GM18861 (cell line): ENCODE results near the gene RTBDN.
"Not testable (repeated sequence)": the region's sequence is repeated elsewhere in the genome, so short reads cannot be mapped to it uniquely, and the experiment has no call there.

Experiments used
- ATAC-seq: cut with Tn5 transposase; IDR thresholded peaks from one replicate; pipeline ENCODE4 v1.9.1; 2021; ENCODE audit not compliant: unreplicated experiment

The RTBDN gene

GRCh38 chr19:12825254-12826131 lies 8.9 kb downstream of the RTBDN start:
- no peak for ATAC-seq

GRCh38 chr19:12821761-12822160 lies 12.6 kb downstream of the RTBDN start:
- ATAC-seq, result no peak

GRCh38 chr19:12817810-12818209 lies 16.6 kb downstream of the RTBDN start:
- not testable (repeated sequence) for ATAC-seq

GRCh38 chr19:12817188-12817587 lies 17.2 kb downstream of the RTBDN start:
- not testable (repeated sequence) for ATAC-seq

GRCh38 chr19:12815088-12815487 lies 19.3 kb downstream of the RTBDN start:
- ATAC-seq, result no peak

- ATAC-seq, result peak; percentile 60
These were observed 27.9 kb downstream of the RTBDN start, which contains the start of gene RNASEH2A for GRCh38 chr19:12806242-12807081. RNASEH2A (plus strand) TSS chr19:12806584; CDS start chr19:12806674, 90 bp downstream.

- ATAC-seq, result no peak
These were observed 30.3 kb downstream of the RTBDN start for GRCh38 chr19:12804051-12804450.

GRCh38 chr19:12802267-12803106 lies 31.9 kb downstream of the RTBDN start:
- no peak for ATAC-seq

- ATAC-seq, result no peak
These were observed 32.7 kb downstream of the RTBDN start, which contains the start of the genes PRDX2 and THSD8 for GRCh38 chr19:12801466-12802266. PRDX2 (minus strand) TSS chr19:12801800; CDS start chr19:12801261, 539 bp downstream. THSD8 (plus strand) TSS chr19:12802069; CDS start chr19:12802072, 3 bp downstream.

GRCh38 chr19:12800923-12801465 lies 33.4 kb downstream of the RTBDN start:
- no peak for ATAC-seq

GRCh38 chr19:12800466-12800770 lies 34.0 kb downstream of the RTBDN start:
- ATAC-seq, result no peak

GRCh38 chr19:12799742-12800465 lies 34.5 kb downstream of the RTBDN start:
- ATAC-seq, result no peak

- ATAC-seq, result not testable (repeated sequence)
These were observed 36.8 kb downstream of the RTBDN start for GRCh38 chr19:12797607-12798006.

GRCh38 chr19:12797141-12797587 lies 37.2 kb downstream of the RTBDN start:
- no peak for ATAC-seq

GRCh38 chr19:12796146-12797071 lies 38.0 kb downstream of the RTBDN start:
- no peak for ATAC-seq

GRCh38 chr19:12794971-12795381 lies 39.4 kb downstream of the RTBDN start:
- no peak for ATAC-seq

GRCh38 chr19:12794196-12794941 lies 40.0 kb downstream of the RTBDN start:
- no peak for ATAC-seq
